Body of pancreas (tissue), 4 donors: Measurements from ENCODE around the gene ATP6V0A1.

Experiments
- CTCF ChIP-seq, 7 experiments: fragments of 450-650 bp in 4 of 7; fragments of 200-600 bp in 3 of 7; sonication (generic) in 3 of 7; IDR thresholded peaks; one replicate each; pipeline ENCODE4 v1.5.1; 2016 to 2019; ENCODE audit warnings: antibody characterized with exemption in 7 of 7
- POLR2A ChIP-seq, 3 donors: fragments of 450-650 bp; IDR thresholded peaks; one replicate each; pipeline ENCODE4 v1.6.1; 2016; ENCODE audit warnings: antibody characterized with exemption in 3 of 3, mild to moderate bottlenecking in 2 of 3

- no peak for TF ChIP-seq CTCF (IDR thresholded peaks at IDR 0.05)
- TF ChIP-seq POLR2A (IDR thresholded peaks at IDR 0.05) = peak in 1 of 3 donors; percentile 22
Measured at GRCh38 chr17:42457107-42457792, 1.4 kb upstream of the ATP6V0A1 start.
